Measurements from ENCODE around the gene GRK4.

- TF ChIP-seq, protein P1, sequence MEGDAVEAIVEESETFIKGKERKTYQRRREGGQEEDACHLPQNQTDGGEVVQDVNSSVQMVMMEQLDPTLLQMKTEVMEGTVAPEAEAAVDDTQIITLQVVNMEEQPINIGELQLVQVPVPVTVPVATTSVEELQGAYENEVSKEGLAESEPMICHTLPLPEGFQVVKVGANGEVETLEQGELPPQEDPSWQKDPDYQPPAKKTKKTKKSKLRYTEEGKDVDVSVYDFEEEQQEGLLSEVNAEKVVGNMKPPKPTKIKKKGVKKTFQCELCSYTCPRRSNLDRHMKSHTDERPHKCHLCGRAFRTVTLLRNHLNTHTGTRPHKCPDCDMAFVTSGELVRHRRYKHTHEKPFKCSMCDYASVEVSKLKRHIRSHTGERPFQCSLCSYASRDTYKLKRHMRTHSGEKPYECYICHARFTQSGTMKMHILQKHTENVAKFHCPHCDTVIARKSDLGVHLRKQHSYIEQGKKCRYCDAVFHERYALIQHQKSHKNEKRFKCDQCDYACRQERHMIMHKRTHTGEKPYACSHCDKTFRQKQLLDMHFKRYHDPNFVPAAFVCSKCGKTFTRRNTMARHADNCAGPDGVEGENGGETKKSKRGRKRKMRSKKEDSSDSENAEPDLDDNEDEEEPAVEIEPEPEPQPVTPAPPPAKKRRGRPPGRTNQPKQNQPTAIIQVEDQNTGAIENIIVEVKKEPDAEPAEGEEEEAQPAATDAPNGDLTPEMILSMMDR (IDR thresholded peaks at IDR 0.05): no peak
- TF ChIP-seq ZFX (IDR thresholded peaks at IDR 0.05; ENCODE audit: borderline replicate concordance): no peak
Measured at GRCh38 chr4:3019145-3019846, 55.9 kb downstream of the GRK4 start.

All from 22Rv1 (cell line).